Neutrophil (primary cell): ENCODE results near the gene ZBTB45.

Experiments
- H3K27ac ChIP-seq: fragments of 200-600 bp; sonication (generic); 2 replicates; pipeline ENCODE4 v1.5.1; 2016; ENCODE audit warnings: mild to moderate bottlenecking, moderate library complexity
- H3K27me3 ChIP-seq: fragments of 200-600 bp; sonication (generic); 2 replicates; pipeline ENCODE4 v1.6.0; 2016; ENCODE audit warnings: mild to moderate bottlenecking
- H3K36me3 ChIP-seq: fragments of 200-600 bp; sonication (generic); 2 replicates; pipeline ENCODE4 v1.5.1; 2017
- H3K4me1 ChIP-seq, 2 experiments: fragments of 200-600 bp in 1 of 2; sonication (generic) in 1 of 2; 1 replicate in 1 of 2; 2 replicates in 1 of 2; pipeline versions ENCODE4 v1.5.1 to v1.6.1; 2013 to 2016; ENCODE audit warnings: low read depth in 1 of 2, low read length in 1 of 2, mild to moderate bottlenecking in 1 of 2, moderate library complexity in 1 of 2; ENCODE audit not compliant: control insufficient read depth in 1 of 2, insufficient read depth in 1 of 2
- H3K4me3 ChIP-seq, 2 experiments: fragments of 200-600 bp in 1 of 2; sonication (generic) in 1 of 2; 1 replicate in 1 of 2; 2 replicates in 1 of 2; pipeline ENCODE4 v1.5.1; 2013 to 2016; ENCODE audit warnings: low read depth in 1 of 2, low read length in 1 of 2, mild to moderate bottlenecking in 1 of 2, moderate library complexity in 1 of 2
- H3K9me3 ChIP-seq: fragments of 200-600 bp; sonication (generic); 2 replicates; pipeline ENCODE4 v1.5.1; 2016
- CTCF ChIP-seq: fragments of 200-600 bp; sonication (generic); IDR thresholded peaks from 2 replicates; pipeline ENCODE4 v1.5.1; 2016; ENCODE audit warnings: antibody characterized with exemption

ZBTB45 gene

DNA sequence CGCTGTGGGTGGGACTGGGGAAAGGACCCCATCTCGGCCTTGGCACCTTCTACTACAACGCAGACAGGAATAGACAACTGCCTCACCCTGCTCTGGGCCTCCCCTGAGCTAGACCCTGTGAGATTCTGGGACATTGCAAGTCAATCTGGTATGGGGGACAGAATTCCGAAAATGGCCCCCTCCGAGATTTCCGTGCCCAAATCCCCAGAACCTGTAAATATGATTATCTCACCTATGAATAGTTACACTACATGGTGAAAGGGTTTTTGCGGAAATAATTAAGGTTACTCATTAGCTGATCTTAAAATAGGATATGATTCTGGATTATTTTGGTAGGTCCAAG lies 618 bp upstream of the ZBTB45 start:
- Histone ChIP-seq H3K36me3 (peaks cover 20% of the 10 kb centered on the region), H3K4me1 (peaks cover 24 to 31% of the 10 kb centered on the region in 2 experiments), H3K4me3 (peak overlapping the region; percentile 65 to 74), H3K27ac (peak overlapping the region; percentile 86), H3K27me3 (no peaks in the 10 kb centered on the region), H3K9me3 (no peaks in the 10 kb centered on the region)
- TF ChIP-seq CTCF: no peak

DNA sequence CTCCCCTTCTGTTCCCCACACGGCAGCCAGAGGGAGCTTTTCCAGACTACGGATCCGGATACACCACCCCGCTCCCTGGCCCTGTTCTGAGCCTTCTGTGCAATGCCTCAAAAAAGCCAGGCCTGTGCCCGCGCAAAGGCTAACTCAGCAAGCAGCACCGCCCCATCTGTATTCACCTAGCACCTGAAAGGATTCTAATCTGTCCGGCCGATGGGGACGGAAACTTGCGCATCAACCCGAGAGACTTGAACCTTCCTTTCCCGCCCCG lies 589 bp downstream of the ZBTB45 start:
- Histone ChIP-seq H3K4me1 (peaks cover 30 to 40% of the 10 kb centered on the region in 2 experiments), H3K9me3 (no peaks in the 10 kb centered on the region), H3K4me3 (peak overlapping the region; percentile 65 to 74), H3K36me3 (peaks cover 20% of the 10 kb centered on the region), H3K27ac (peak overlapping the region; percentile 86), H3K27me3 (no peaks in the 10 kb centered on the region)
- TF ChIP-seq CTCF: no peak

- Histone ChIP-seq H3K4me3 (peak overlapping the region; percentile 65 to 74), H3K4me1 (peaks cover 35 to 45% of the 10 kb centered on the region in 2 experiments), H3K36me3 (peaks cover 21% of the 10 kb centered on the region), H3K27me3 (no peaks in the 10 kb centered on the region), H3K27ac (peak overlapping the region; percentile 86), H3K9me3 (no peaks in the 10 kb centered on the region)
- no peak for TF ChIP-seq CTCF
Measured at GRCh38 chr19:58518256-58519086, 1.1 kb downstream of the ZBTB45 start.

- Histone ChIP-seq H3K36me3 (peaks cover 27% of the 10 kb centered on the region), H3K4me1 (peaks cover 35 to 46% of the 10 kb centered on the region in 2 experiments), H3K27me3 (no peaks in the 10 kb centered on the region), H3K4me3 (no peak overlapping the region), H3K27ac (no peak overlapping the region), H3K9me3 (no peaks in the 10 kb centered on the region)
- no peak for TF ChIP-seq CTCF
Measured at GRCh38 chr19:58516964-58517833, 2.4 kb downstream of the ZBTB45 start.

GRCh38 chr19:58516246-58516836 lies 3.3 kb downstream of the ZBTB45 start:
- TF ChIP-seq CTCF: no peak
- H3K27me3 ChIP-seq: no peaks in the 10 kb centered on the region
- H3K27ac ChIP-seq: no peak overlapping the region
- no peak overlapping the region for H3K4me3 ChIP-seq
- H3K36me3 ChIP-seq: peaks cover 27% of the 10 kb centered on the region
- H3K9me3 ChIP-seq: no peaks in the 10 kb centered on the region
- H3K4me1 ChIP-seq: peaks cover 35 to 46% of the 10 kb centered on the region in 2 experiments
